Measurements from ENCODE around the gene ARSI.

The ARSI gene

GRCh38 chr5:150274811-150275210 is 27.9 kb downstream of the ARSI start:
- ChIA-PET POLR2A (no interaction called here), CTCF (interaction anchor here (0.6 to 10.4 kb wide), 6 partner anchors 12 to 161 kb away, joined by 3 to 97 read pairs (median 3); no protein-coding TSS in a partner anchor)
- no peaks in the 10 kb centered on the region for H3K36me3 ChIP-seq (ENCODE audit: control insufficient read depth in 2 of 2, insufficient read depth in 1 of 2, low read length in 2 of 2)
- no peak overlapping the region for H3K4me3 ChIP-seq (ENCODE audit: low read depth, low read length)
- no peak for TF ChIP-seq ZNF571 (tag by site-specific recombination; IDR thresholded peaks at IDR 0.05)
- TF ChIP-seq ZNF19 (tag by site-specific recombination; IDR thresholded peaks at IDR 0.05; ENCODE audit: low read depth) = no peak
- no peak for TF ChIP-seq ZNF292 (tag by site-specific recombination; IDR thresholded peaks at IDR 0.05; ENCODE audit: borderline replicate concordance, low read depth)
- TF ChIP-seq BCL6B (tag by site-specific recombination; IDR thresholded peaks at IDR 0.05) = no peak
- TF ChIP-seq MEIS1 (CRISPR knock-in tag; IDR thresholded peaks at IDR 0.05; ENCODE audit: borderline replicate concordance) = no peak
- no peak for TF ChIP-seq ZSCAN4 (tag by site-specific recombination; IDR thresholded peaks at IDR 0.05)
- no peak for TF ChIP-seq ZNF138 (tag by site-specific recombination; IDR thresholded peaks at IDR 0.05; ENCODE audit: borderline replicate concordance)
- no peak for TF ChIP-seq ZNF114 (tag by site-specific recombination; IDR thresholded peaks at IDR 0.05)
- TF ChIP-seq ZNF133 (tag by site-specific recombination; IDR thresholded peaks at IDR 0.05) = no peak
- TF ChIP-seq ZNF341 (tag by site-specific recombination; IDR thresholded peaks at IDR 0.05; ENCODE audit: low read depth) = no peak
- TF ChIP-seq ZNF645 (tag by site-specific recombination; IDR thresholded peaks at IDR 0.05) = no peak
- no peak for TF ChIP-seq ZNF335 (tag by site-specific recombination; conservative IDR thresholded peaks at IDR 0.05)
- TF ChIP-seq ZFP3 (tag by site-specific recombination; IDR thresholded peaks at IDR 0.05; ENCODE audit: low read depth) = no peak
- TF ChIP-seq ZNF350 (tag by site-specific recombination; IDR thresholded peaks at IDR 0.05) = no peak
- TF ChIP-seq ZNF48 (tag by site-specific recombination; IDR thresholded peaks at IDR 0.05) = no peak
- TF ChIP-seq ZNF175 (tag by site-specific recombination; IDR thresholded peaks at IDR 0.05) = no peak
- H3K4me1 ChIP-seq (ENCODE audit: control insufficient read depth, insufficient read depth, low read length) = no peaks in the 10 kb centered on the region
- no peaks in the 10 kb centered on the region for H3K9me3 ChIP-seq (ENCODE audit: control insufficient read depth, insufficient read depth, low read depth, low read length)
- no peak overlapping the region for H3K27ac ChIP-seq (ENCODE audit: extremely low read depth, low read depth, low read length)

GRCh38 chr5:150272531-150272930 is 30.2 kb downstream of the ARSI start:
- Histone ChIP-seq H3K27ac (ENCODE audit: extremely low read depth, low read depth, low read length) (no peak overlapping the region), H3K36me3 (ENCODE audit: control insufficient read depth in 2 of 2, insufficient read depth in 1 of 2, low read length in 2 of 2) (no peaks in the 10 kb centered on the region), H3K4me1 (ENCODE audit: control insufficient read depth, insufficient read depth, low read length) (no peaks in the 10 kb centered on the region), H3K9me3 (ENCODE audit: control insufficient read depth, insufficient read depth, low read depth, low read length) (no peaks in the 10 kb centered on the region), H3K4me3 (ENCODE audit: low read depth, low read length) (no peak overlapping the region)
- CTCF ChIA-PET = interaction anchor here (0.6 to 10.4 kb wide), 10 partner anchors 37 to 147 kb away, joined by 3 to 97 read pairs (median 3); no protein-coding TSS in a partner anchor
- POLR2A ChIA-PET = interaction anchor here (0.6 kb wide), 1 partner anchor 76 kb away, joined by 3 read pairs; no protein-coding TSS in a partner anchor
- TF ChIP-seq ZNF654 (tag by site-specific recombination; IDR thresholded peaks at IDR 0.05; ENCODE audit: low read depth) = peak; percentile 75
- TF ChIP-seq ZBTB10 (tag by site-specific recombination; IDR thresholded peaks at IDR 0.05) = no peak
- peak; percentile 46; the same call in 1 of the 2 replicates for TF ChIP-seq ZNF692 (tag by site-specific recombination; IDR thresholded peaks at IDR 0.05)
- peak; percentile 84 for TF ChIP-seq CTCF (tag by site-specific recombination; IDR thresholded peaks at IDR 0.05)
- TF ChIP-seq PRDM1 (tag by site-specific recombination; IDR thresholded peaks at IDR 0.05) = peak; percentile 79
- no peak for TF ChIP-seq ZNF239 (tag by site-specific recombination; IDR thresholded peaks at IDR 0.05)
- no peak for TF ChIP-seq ZSCAN18 (tag by site-specific recombination; IDR thresholded peaks at IDR 0.05)
- no peak for TF ChIP-seq ZSCAN4 (tag by site-specific recombination; IDR thresholded peaks at IDR 0.05)

All from HEK293 (cell line).